K562 (cell line): ENCODE measurements around the gene ACOT13. TPM values are rescaled to one million over a fixed set of nuclear protein-coding genes. Genes with fewer than 3 reads are reported as not detected.
A peak's percentile ranks its signal among the peaks of the same experiment; 100 is the strongest.

Experiments used
- ATF2 ChIP-seq: sonication (generic); formaldehyde crosslinking; IDR thresholded peaks from 2 replicates; pipeline ENCODE4 v1.8.1; 2022; ENCODE audit warnings: missing genetic modification reagents
- CBFA2T3 ChIP-seq: fragments of 450-650 bp; IDR thresholded peaks from 2 replicates; pipeline ENCODE4 v1.6.1; 2017
- CGGBP1 ChIP-seq: fragments of 250-450 bp; sonication (Bioruptor Pico); IDR thresholded peaks from 2 replicates; pipeline ENCODE4 v1.9.0; 2021; ENCODE audit warnings: mild to moderate bottlenecking
- CTCF ChIP-seq, 3 experiments: IDR thresholded peaks in 2 of 3; conservative IDR thresholded peaks in 1 of 3; 2 replicates each; pipeline ENCODE4 v1.5.1; 2011 to 2012; ENCODE audit warnings: low read length in 3 of 3, mild to moderate bottlenecking in 3 of 3, control low read depth in 2 of 3, improper control_type of control experiment in 1 of 3, inconsistent platforms in 1 of 3, low read depth in 1 of 3, mixed read lengths in 1 of 3, moderate library complexity in 1 of 3; ENCODE audit not compliant: insufficient read depth in 2 of 3
- FOSL1 ChIP-seq: fragments of 200-800 bp; sonication (Bioruptor generic); conservative IDR thresholded peaks from 2 replicates; pipeline ENCODE4 v1.6.1; 2016; ENCODE audit warnings: missing genetic modification characterization, missing compliant biosample characterization
- MAZ ChIP-seq, 2 experiments: fragments of 450-650 bp in 1 of 2; sonication (generic) in 1 of 2; formaldehyde crosslinking; IDR thresholded peaks in 1 of 2; conservative IDR thresholded peaks in 1 of 2; 2 replicates each; pipeline versions ENCODE4 v1.4.0 to v1.5.0; 2020; ENCODE audit warnings: mild to moderate bottlenecking in 1 of 2, missing genetic modification reagents in 1 of 2
- NFXL1 ChIP-seq: fragments of 450-650 bp; formaldehyde crosslinking; IDR thresholded peaks from 2 replicates; pipeline ENCODE4 v1.4.0; 2021; ENCODE audit warnings: mild to moderate bottlenecking
- NR4A1 ChIP-seq, 2 experiments: fragments of 250-450 bp in 1 of 2; fragments of 450-650 bp in 1 of 2; sonication (Bioruptor Pico) in 1 of 2; IDR thresholded peaks; 2 replicates each; pipeline versions ENCODE4 v1.4.0 to v1.6.1; 2016 to 2020; ENCODE audit warnings: mild to moderate bottlenecking in 2 of 2, missing compliant biosample characterization in 1 of 2, missing genetic modification characterization in 1 of 2, moderate library complexity in 1 of 2
- NUFIP1 ChIP-seq: fragments of 450-650 bp; IDR thresholded peaks from 2 replicates; pipeline ENCODE4 v1.6.1; 2018; ENCODE audit not compliant: partially characterized antibody
- PCBP2 ChIP-seq: fragments of 200-400 bp; formaldehyde crosslinking; IDR thresholded peaks from 2 replicates; pipeline ENCODE4 v1.6.1; 2018; ENCODE audit warnings: low read length, low read depth, mild to moderate bottlenecking, moderate library complexity; ENCODE audit not compliant: poor library complexity, severe bottlenecking
- POLR3A ChIP-seq: IDR thresholded peaks from 2 replicates; pipeline ENCODE4 v1.6.1; 2011; ENCODE audit warnings: borderline replicate concordance, mild to moderate bottlenecking, moderate library complexity; ENCODE audit not compliant: insufficient read length, insufficient read depth; ENCODE audit errors: extremely low read depth
- RBM14 ChIP-seq: fragments of 200-400 bp; formaldehyde crosslinking; IDR thresholded peaks from 2 replicates; pipeline ENCODE4 v1.6.1; 2018; ENCODE audit warnings: low read depth, mild to moderate bottlenecking, low read length, moderate library complexity, borderline replicate concordance; ENCODE audit not compliant: insufficient read depth
- RBM34 ChIP-seq: fragments of 200-400 bp; formaldehyde crosslinking; IDR thresholded peaks from 2 replicates; pipeline ENCODE4 v1.6.1; 2018; ENCODE audit warnings: low read length, borderline replicate concordance; ENCODE audit not compliant: insufficient read depth
- SRSF7 ChIP-seq: fragments of 200-400 bp; formaldehyde crosslinking; optimal IDR thresholded peaks from 2 replicates; pipeline ENCODE3; 2017; ENCODE audit warnings: mild to moderate bottlenecking, low read depth, low read length
- TAF1 ChIP-seq: IDR thresholded peaks from 2 replicates; pipeline ENCODE4 v1.6.1; 2011; ENCODE audit warnings: mild to moderate bottlenecking, low read length, moderate library complexity; ENCODE audit not compliant: insufficient read depth, control insufficient read depth, severe bottlenecking; ENCODE audit errors: extremely low read depth
- TCF3 ChIP-seq: sonication (generic); formaldehyde crosslinking; IDR thresholded peaks from 2 replicates; pipeline ENCODE4 v1.4.0; 2020; ENCODE audit warnings: mild to moderate bottlenecking, missing genetic modification reagents
- TGIF2 ChIP-seq: sonication (generic); formaldehyde crosslinking; IDR thresholded peaks from 2 replicates; pipeline ENCODE4 v1.8.1; 2022; ENCODE audit warnings: mild to moderate bottlenecking, missing genetic modification reagents, moderate library complexity
- ZBTB12 ChIP-seq: fragments of 250-450 bp; sonication (Bioruptor Pico); IDR thresholded peaks from 2 replicates; pipeline ENCODE4 v1.4.0; 2020
- ZFP91 ChIP-seq: sonication (generic); formaldehyde crosslinking; IDR thresholded peaks from 2 replicates; pipeline ENCODE4 v1.8.0; 2022; ENCODE audit warnings: mild to moderate bottlenecking, missing genetic modification reagents
- ZNF644 ChIP-seq: fragments of 200-800 bp; sonication (Bioruptor generic); IDR thresholded peaks from 2 replicates; pipeline ENCODE4 v1.6.1; 2016; ENCODE audit warnings: low read depth, missing genetic modification characterization, missing compliant biosample characterization
- polyA plus RNA-seq, 8 experiments: library from polyadenylated mRNA; depleted of rRNA in 4 of 8; stranded (reverse) in 5 of 8; unstranded in 3 of 8; fragments of >200 nt; fragmentation: Nextera tagmentation in 2 of 8; fragmentation: Illumina TruSeq in 1 of 8; extraction: Ambion mirVana in 2 of 8; extraction: Trizol in 1 of 8; gene quantifications; 2 replicates each; pipeline versions ENCODE4 v1.2.1 to v1.2.3, GENCODE V29; 2011 to 2014; ENCODE audit warnings: inconsistent platforms in 1 of 8, missing spikeins in 1 of 8
- total RNA-seq, 7 experiments: library from RNA; depleted of rRNA in 6 of 7; stranded (reverse); fragments of >200 nt in 6 of 7; fragmentation: Illumina TruSeq in 2 of 7; extraction: Trizol in 2 of 7; gene quantifications; 2 replicates each; pipeline versions ENCODE4 v1.2.1 to v1.2.3, GENCODE V29; 2011 to 2021; ENCODE audit warnings: low replicate concordance in 1 of 7

ACOT13 gene
- total and polyA plus RNA-seq, 9 of the 15 experiments (the other 6 are each of a cell fraction or from before 2014, with no cell fraction given), result 14.1 to 129 (median 65.7) TPM

GRCh38 chr6:24718449-24719124, 51.7 kb downstream of the ACOT13 start (continued):
- 0 out of 2 replicates have a peak, but pooled peaks have one; percentile 14 for TF ChIP-seq ZNF644 (tag)
- TF ChIP-seq RBM14, result no peak
- no peak for TF ChIP-seq TCF3
- TF ChIP-seq TGIF2 (CRISPR knock-in tag), result no peak
- TF ChIP-seq PCBP2, result no peak
- TF ChIP-seq CTCF (IDR thresholded peaks at IDR 0.05 in 2 of 3, conservative IDR thresholded peaks at IDR 0.05 in 1 of 3; ENCODE audit: insufficient read depth in 2 of 3, low read depth in 1 of 3, low read length in 3 of 3), result no peak
- TF ChIP-seq CGGBP1, result 0 out of 2 replicates have a peak, but pooled peaks have one; percentile 23
- no peak; a peak in 1 of 4 replicates for TF ChIP-seq MAZ (CRISPR knock-in tag; conservative IDR thresholded peaks at IDR 0.05 in 1 of 2, IDR thresholded peaks at IDR 0.05 in 1 of 2)
- peak; percentile 23; the same call in 1 of the 2 replicates for TF ChIP-seq FOSL1 (tag)
- TF ChIP-seq NUFIP1, result no peak
- TF ChIP-seq CBFA2T3, result no peak
- no peak for TF ChIP-seq ATF2 (CRISPR knock-in tag)
- no peak for TF ChIP-seq RBM34
- no peak for TF ChIP-seq TAF1
- TF ChIP-seq NR4A1 (CRISPR knock-in tag; IDR thresholded peaks at IDR 0.05), result no peak
- no peak for TF ChIP-seq NR4A1 (tag; IDR thresholded peaks at IDR 0.05)
- no peak for TF ChIP-seq ZFP91 (CRISPR knock-in tag)
- TF ChIP-seq POLR3A, result no peak
- TF ChIP-seq SRSF7, result no peak
- TF ChIP-seq ZBTB12, result no peak
- no peak for TF ChIP-seq NFXL1 (CRISPR knock-in tag)
